Measurements from ENCODE around the gene NFIC. TPM values are rescaled to one million over a fixed set of nuclear protein-coding genes. Genes with fewer than 3 reads are reported as not detected.

The NFIC gene
- total RNA-seq, 4 donors from 2014 or later, result 76.2 to 183 (median 132) TPM

- H3K4me3 ChIP-seq (replicated peaks in 1 of 3), result no peak overlapping the region
- TF ChIP-seq, protein P1, sequence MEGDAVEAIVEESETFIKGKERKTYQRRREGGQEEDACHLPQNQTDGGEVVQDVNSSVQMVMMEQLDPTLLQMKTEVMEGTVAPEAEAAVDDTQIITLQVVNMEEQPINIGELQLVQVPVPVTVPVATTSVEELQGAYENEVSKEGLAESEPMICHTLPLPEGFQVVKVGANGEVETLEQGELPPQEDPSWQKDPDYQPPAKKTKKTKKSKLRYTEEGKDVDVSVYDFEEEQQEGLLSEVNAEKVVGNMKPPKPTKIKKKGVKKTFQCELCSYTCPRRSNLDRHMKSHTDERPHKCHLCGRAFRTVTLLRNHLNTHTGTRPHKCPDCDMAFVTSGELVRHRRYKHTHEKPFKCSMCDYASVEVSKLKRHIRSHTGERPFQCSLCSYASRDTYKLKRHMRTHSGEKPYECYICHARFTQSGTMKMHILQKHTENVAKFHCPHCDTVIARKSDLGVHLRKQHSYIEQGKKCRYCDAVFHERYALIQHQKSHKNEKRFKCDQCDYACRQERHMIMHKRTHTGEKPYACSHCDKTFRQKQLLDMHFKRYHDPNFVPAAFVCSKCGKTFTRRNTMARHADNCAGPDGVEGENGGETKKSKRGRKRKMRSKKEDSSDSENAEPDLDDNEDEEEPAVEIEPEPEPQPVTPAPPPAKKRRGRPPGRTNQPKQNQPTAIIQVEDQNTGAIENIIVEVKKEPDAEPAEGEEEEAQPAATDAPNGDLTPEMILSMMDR (IDR thresholded peaks at IDR 0.05), result no peak
- TF ChIP-seq POLR2A (IDR thresholded peaks at IDR 0.05), result no peak
- 85 to 93% methylated on average over 2 of the region's 2 CpGs for WGBS, 2 donors
- H3K9me3 ChIP-seq, result no peaks in the 10 kb centered on the region
- DNase-seq, result no peak
- peak overlapping the region in 1 of 3 donors; percentile 17 for H3K27ac ChIP-seq
- peaks cover 9 to 21% of the 10 kb centered on the region in 2 donors for H3K4me1 ChIP-seq
- H3K36me3 ChIP-seq, result no peaks in the 10 kb centered on the region
- intact Hi-C loops (cut with DNase I), result no loop called here
- no peaks in the 10 kb centered on the region for H3K27me3 ChIP-seq
These were observed 9.6 kb upstream of the NFIC start for GRCh38 chr19:3356805-3357204.

- intact Hi-C loops (cut with DNase I), result no loop called here
- H3K9me3 ChIP-seq, result no peaks in the 10 kb centered on the region
- DNase-seq, result no peak
- no peaks in the 10 kb centered on the region for H3K27me3 ChIP-seq
- TF ChIP-seq, protein P1 (IDR thresholded peaks at IDR 0.05), result no peak
- TF ChIP-seq POLR2A (IDR thresholded peaks at IDR 0.05), result no peak
- peaks cover 9 to 25% of the 10 kb centered on the region in 2 donors for H3K4me1 ChIP-seq
- no peak overlapping the region for H3K4me3 ChIP-seq (replicated peaks in 1 of 3)
- H3K27ac ChIP-seq, result peak overlapping the region in 2 of 3 donors; percentile 72 to 73
- H3K36me3 ChIP-seq, result no peaks in the 10 kb centered on the region
- WGBS, 2 donors, result 47 to 50% methylated on average over 16 of the region's 16 CpGs
These were observed 9.0 kb upstream of the NFIC start for GRCh38 chr19:3357271-3357991.

- TF ChIP-seq, protein P1 (IDR thresholded peaks at IDR 0.05), result no peak
- TF ChIP-seq POLR2A (IDR thresholded peaks at IDR 0.05), result peak in 1 of 2 donors; percentile 17
- Histone ChIP-seq H3K9me3 (no peaks in the 10 kb centered on the region), H3K27me3 (no peaks in the 10 kb centered on the region), H3K4me1 (peaks cover 9 to 25% of the 10 kb centered on the region in 2 donors), H3K4me3 (replicated peaks in 1 of 3) (peak overlapping the region in 2 of 3 donors; percentile 46 to 75), H3K27ac (peak overlapping the region; percentile 56 to 73 (median 72)), H3K36me3 (no peaks in the 10 kb centered on the region)
- intact Hi-C loops (cut with DNase I), result no loop called here
- 14 to 21% methylated on average over 4 to 15 of the region's 38 CpGs for WGBS, 2 donors
- peak; percentile 48 for DNase-seq
These were observed 8.2 kb upstream of the NFIC start for GRCh38 chr19:3357992-3358688.

DNA sequence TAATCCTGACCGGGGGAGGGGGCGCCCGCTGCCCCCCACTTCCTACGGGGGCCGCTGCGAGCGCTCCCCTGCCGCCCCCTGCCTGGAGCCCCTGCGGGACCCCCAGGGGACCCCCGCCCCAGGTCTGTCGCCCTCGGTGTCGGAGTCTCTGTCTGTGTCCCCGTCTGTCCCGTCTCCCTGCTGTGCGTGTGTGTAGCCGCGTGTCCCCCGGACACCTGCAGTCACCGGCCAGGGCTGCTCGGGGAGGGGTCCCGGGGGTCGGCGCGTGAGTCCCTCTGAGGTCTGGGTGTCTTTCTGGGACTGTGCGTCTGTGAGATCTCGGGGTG lies 7.7 kb upstream of the NFIC start:
- WGBS, 2 donors, result no CpG with 5 or more reads among the region's 27 CpGs
- H3K36me3 ChIP-seq, result no peaks in the 10 kb centered on the region
- H3K27me3 ChIP-seq, result no peaks in the 10 kb centered on the region
- DNase-seq, result no peak
- TF ChIP-seq POLR2A (IDR thresholded peaks at IDR 0.05), result no peak
- TF ChIP-seq, protein P1 (IDR thresholded peaks at IDR 0.05), result no peak
- peak overlapping the region; percentile 56 to 73 (median 72) for H3K27ac ChIP-seq
- H3K4me3 ChIP-seq (replicated peaks in 1 of 3), result peak overlapping the region; percentile 46 to 75 (median 50)
- intact Hi-C loops (cut with DNase I), result no loop called here
- no peaks in the 10 kb centered on the region for H3K9me3 ChIP-seq
- peaks cover 9 to 25% of the 10 kb centered on the region in 2 donors for H3K4me1 ChIP-seq
